Lung microvascular endothelial cell (primary cell): Measurements from ENCODE around the gene TGM1. TPM values are rescaled to one million over a fixed set of nuclear protein-coding genes. Genes with fewer than 3 reads are reported as not detected.
A peak's percentile ranks its signal among the peaks of the same experiment; 100 is the strongest.

ENCODE experiments used
- DNase-seq, 2 donors: peaks; one replicate each; pipeline versions ENCODE4 v3.0.0 to v3.0.0-alpha.2; 2010; ENCODE audit warnings: low read depth in 2 of 2
- total RNA-seq: library from RNA; depleted of rRNA; stranded (reverse); fragments of >200 nt; gene quantifications from 2 replicates; pipeline ENCODE4 v1.2.1, GENCODE V29; 2014

Gene TGM1
- under 0.01 and 0.20 TPM in 2 replicates for total RNA-seq

DNA sequence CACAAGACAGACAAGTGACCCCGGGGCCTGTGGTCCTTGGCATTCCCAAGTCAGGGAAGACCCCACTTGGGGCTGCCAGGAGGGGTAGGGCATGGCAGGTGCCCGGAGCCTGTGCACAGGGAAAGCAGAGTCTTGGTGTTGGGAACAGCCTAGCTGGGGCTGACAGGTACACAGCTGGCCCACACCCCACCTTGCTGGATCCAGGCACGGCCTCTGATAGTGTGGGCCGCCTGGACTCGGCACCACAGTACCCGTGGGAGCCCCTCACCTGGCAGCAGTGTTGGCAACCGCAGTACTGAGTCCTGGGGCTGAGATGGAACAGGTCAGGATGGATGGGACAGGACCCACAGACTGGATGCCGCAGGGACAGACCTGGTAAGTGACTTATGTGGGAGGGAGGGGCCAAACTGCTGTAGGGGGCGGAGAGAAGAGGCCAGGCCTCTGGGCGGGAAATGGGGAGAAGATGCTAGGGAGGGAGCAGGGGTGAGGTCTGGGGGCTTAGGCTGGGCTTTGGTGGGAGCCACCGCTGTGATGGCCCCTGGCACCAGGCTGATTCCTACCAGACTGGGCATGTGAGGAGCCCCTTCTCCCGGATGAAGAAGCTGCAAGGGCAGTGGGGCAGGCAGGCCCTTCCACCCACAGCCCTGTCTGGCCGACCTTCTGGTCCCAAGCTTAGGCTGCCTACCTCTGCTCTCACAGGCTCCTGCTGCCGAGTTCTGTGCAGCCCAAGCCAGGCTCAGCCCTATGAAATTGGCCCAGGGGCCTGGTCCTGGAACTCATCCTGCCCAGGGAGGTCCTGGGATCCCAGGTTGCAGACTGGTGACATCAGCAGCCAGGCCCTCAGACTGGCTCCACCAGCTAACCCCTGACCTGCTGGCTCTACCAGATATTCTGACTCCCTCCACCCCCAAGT lies at the start of gene TGM1:
Gene TGM1 (minus strand): TSS at position 357 of the 913 bp plus-strand sequence. CDS start 825 bp downstream, outside the sequence.
- no peak for DNase-seq

DNA sequence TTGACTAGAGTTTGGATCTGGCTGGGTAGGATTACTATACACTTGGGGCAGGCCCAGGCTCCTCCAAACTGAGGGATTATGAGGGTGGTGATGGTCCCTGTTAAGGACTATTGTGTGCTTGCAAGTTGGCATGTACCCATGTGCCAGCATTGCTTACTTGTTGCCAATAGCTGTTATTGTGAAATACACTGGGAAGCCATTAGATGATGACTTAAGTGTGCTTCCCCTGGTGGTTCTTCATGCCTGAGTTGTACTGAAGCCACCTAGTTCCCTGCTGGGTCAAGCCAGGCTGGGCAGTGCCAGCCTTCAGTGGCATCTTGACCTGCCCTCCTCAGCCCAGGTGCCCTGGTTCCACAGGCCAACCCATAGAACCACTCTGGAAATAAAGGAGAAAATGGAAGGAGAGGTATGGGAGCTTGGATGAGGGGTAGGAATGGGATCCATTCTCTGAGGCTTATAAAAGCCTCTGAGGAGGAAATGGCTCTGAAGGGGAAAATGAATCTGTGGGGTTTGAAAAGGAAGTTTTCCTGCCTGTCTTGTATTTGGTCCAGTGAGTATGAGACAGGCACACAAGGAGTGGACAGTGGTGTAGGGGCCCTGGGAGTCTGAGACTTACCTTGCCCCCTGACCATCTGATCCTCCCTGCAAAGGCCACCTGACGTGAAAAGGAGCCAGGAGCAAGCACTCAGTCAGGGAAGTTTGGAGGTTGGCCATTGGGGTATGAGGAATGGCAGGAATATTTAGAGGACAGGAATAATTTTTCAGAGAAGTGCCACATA lies 49.0 kb upstream of the TGM1 start:
- DNase-seq: no peak

DNA sequence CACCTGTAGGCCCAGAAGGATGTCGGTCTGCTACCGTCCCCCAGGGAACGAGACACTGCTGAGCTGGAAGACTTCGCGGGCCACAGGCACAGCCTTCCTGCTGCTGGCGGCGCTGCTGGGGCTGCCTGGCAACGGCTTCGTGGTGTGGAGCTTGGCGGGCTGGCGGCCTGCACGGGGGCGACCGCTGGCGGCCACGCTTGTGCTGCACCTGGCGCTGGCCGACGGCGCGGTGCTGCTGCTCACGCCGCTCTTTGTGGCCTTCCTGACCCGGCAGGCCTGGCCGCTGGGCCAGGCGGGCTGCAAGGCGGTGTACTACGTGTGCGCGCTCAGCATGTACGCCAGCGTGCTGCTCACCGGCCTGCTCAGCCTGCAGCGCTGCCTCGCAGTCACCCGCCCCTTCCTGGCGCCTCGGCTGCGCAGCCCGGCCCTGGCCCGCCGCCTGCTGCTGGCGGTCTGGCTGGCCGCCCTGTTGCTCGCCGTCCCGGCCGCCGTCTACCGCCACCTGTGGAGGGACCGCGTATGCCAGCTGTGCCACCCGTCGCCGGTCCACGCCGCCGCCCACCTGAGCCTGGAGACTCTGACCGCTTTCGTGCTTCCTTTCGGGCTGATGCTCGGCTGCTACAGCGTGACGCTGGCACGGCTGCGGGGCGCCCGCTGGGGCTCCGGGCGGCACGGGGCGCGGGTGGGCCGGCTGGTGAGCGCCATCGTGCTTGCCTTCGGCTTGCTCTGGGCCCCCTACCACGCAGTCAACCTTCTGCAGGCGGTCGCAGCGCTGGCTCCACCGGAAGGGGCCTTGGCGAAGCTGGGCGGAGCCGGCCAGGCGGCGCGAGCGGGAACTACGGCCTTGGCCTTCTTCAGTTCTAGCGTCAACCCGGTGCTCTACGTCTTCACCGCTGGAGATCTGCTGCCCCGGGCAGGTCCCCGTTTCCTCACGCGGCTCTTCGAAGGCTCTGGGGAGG lies 47.9 kb upstream of the TGM1 start, which contains the start of gene LTB4R:
Gene LTB4R (plus strand): TSS at position 857 of the 959 bp plus-strand sequence. CDS start 4,150 bp downstream, outside the sequence.
- peak; percentile 87 to 95 for DNase-seq

DNA sequence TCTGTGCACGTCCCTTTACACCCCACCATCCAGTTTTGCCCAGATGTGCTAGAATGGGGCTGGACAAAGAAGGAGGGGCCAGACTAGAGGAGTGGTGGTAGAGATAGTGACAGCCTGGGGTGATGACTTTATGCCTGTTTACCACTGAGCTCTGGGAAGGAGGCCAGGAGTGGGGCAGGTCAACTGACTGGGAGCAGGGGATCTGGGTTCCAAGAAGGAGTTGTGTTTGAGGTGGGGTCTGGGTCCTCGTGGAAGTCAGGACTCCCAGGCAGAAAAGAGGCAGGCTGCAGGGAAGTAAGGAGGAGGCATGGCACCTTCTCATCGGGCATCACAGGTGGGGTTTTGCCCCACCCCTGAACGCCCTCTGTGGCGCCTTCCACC lies 47.3 kb upstream of the TGM1 start:
- no peak for DNase-seq

DNA sequence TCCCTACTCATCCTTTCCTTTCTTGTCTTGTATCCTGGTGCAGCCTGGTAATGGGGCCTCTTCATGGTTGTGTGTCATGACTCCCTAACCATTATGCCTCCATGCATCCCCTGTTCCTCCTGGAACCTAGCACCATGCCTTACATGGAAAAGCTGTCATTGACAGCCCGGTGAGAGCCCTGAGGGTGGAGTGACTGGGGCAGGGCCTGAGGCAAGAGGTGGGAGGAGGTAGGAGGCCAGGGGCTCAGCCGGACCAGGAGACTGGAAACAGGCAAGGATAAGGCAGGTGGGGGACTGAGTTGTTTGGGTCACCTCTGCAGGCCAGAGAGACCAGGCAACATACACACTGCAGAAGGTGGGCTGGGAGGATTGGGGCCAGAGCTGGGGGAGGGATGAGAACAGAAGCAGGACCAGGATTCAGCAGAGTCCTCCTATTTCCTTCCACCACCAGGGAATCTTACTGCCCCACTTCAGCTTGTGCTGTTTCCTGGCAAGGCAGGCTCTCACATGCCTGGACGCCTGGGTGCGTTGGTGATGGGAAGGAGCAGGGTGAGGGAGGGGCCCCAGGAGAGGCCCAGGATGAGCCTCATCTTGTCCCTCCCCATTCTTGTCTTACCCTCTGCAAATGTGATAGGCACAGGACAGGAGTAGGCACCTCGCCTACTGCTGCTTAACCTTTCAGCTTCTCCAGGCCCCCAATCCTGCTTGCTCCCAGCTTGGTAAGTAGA lies 46.7 kb upstream of the TGM1 start, which contains the start of gene LTB4R2:
Gene LTB4R2 (plus strand): TSS at position 603 of the 727 bp plus-strand sequence. CDS start 525 bp downstream, outside the sequence.
- DNase-seq: no peak

DNA sequence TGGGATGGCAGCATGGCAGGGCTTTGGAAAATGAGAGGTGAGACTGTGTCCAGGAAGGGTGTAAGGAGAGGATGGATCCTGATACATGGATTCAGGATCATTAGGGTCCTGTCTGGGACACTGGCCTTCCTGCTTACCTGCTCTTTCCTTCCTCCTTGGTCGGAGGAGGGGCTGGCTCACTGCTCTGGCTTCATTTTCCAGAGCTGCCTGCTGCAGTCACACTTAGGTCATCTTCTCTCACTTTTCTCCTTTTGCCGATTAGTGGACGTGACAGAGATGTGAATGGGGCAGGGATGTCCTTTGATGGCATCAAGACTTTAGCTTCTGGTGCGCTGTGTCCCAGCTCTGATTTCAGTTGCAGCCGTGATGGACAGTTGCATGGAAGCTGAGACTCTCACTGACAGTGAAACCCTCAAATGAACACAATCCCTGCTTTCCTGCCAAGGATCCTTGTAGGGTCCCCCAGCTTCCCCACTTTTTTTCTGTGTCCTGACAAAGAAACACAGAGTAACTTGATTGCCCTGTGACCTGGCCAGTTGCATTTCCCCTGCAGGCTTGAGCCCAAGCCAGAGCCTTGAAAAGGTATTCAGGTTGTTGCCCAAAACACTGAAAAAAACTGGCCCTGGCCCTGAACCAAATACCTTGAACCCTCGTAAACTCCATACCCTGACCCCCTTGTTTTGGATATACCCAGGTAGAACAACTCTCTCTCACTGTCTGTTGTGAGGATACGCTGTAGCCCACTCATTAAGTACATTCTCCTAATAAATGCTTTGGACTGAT lies 45.6 kb upstream of the TGM1 start:
- no peak for DNase-seq

DNA sequence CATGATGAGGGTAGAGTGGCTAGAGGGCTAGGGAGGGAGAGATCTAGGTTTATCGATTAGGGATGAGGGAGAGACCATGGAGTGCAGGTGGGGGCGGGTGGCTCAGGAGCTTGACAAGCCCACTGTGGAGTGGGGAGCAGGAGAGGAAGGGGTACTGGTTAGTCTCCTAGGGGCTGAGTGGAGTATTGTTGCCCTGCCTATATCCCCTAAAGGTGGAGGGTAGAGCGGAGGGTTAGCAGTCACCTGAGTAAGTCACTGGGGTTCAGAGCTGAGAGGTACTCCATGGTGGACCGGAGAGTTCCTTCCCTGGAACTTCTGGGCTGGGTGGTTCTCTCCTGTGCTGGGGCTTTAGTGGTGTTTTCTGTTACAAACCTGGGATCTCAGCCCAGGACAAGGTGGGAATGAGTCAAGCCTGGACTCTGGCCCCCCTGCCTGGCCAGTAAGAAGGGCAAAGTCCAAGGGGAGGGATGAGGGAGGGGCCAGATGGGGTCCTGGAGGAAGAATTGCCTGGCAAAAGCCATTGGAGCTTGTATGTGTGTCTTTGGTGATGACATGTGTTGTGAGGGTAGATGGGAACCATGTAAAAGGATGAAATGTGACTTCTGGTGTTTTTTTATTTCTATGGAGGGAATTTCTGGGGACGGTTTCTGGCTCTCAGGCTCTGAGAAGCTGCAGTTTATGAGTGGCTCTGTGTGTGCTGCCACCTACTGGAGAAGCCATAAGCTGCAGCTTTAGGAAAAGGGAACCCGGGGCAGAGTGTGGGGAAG lies 44.8 kb upstream of the TGM1 start, which contains the start of gene CIDEB:
Gene CIDEB (minus strand): TSS at position 403 of the 767 bp plus-strand sequence. CDS start 119 bp downstream, at position 284.
- peak; percentile 62 to 63 for DNase-seq

DNA sequence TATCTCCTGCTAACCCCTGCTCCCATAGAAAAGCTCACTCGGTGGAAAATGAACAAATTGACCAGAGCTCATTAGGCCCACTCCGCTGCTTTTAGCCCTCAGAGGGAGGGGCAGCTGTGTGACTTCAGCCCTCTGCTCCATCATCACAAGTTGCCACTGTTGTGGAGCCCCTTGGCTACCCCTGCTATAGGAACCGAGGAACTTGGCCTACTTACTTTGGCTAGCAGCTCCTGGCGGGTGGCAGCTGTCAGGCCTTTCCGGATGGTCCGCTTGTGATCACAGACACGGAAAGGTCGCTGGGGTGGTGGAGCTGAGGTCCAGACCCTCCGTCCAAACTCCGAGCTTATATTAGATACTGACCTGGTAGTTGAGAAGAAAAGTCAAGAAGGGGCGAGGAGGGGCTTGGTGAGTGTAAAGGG lies 44.2 kb upstream of the TGM1 start:
- no peak for DNase-seq

DNA sequence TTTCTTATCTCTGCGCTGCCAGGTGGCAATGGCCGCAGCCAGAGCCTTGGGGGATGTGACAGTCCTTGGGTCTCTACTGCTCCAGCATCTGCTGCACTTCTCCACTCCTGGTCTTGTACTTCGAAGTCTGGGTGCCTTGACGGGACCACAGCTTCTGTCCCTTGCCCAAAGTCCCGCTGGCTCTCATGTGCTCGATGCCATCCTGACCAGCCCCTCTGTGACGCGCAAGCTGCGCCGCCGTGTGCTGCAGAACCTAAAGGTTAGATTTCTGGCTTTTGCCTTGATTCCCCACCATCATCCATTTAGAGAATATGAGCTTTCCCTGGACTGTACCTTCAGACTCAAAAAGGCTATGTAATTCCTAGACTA lies 41.0 kb upstream of the TGM1 start:
- no peak for DNase-seq

DNA sequence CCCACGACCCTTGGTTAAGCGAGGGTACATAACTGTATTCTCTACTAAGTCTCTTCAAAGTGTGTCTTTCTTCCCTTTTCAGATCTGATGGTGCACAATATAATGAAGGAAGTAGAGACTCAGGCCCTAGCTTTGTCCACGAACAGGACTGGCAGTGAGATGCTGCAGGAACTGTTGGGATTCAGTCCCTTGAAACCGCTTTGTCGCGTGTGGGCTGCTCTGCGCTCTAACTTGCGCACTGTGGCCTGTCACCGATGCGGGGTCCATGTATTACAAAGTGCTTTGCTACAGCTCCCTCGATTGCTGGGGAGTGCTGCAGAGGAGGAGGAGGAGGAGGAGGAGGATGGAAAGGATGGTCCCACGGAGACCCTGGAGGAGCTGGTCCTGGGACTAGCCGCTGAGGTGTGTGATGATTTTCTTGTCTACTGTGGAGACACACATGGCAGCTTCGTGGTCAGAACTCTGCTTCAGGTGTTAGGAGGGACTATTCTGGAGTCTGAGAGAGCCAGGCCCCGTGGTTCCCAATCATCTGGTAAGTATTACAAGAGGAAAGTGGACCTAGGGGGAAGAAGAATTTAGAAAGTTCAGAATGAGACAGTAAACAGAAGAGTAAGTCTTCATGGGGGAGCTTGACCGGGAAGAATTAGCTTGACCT lies 37.5 kb upstream of the TGM1 start:
- DNase-seq: no peak

DNA sequence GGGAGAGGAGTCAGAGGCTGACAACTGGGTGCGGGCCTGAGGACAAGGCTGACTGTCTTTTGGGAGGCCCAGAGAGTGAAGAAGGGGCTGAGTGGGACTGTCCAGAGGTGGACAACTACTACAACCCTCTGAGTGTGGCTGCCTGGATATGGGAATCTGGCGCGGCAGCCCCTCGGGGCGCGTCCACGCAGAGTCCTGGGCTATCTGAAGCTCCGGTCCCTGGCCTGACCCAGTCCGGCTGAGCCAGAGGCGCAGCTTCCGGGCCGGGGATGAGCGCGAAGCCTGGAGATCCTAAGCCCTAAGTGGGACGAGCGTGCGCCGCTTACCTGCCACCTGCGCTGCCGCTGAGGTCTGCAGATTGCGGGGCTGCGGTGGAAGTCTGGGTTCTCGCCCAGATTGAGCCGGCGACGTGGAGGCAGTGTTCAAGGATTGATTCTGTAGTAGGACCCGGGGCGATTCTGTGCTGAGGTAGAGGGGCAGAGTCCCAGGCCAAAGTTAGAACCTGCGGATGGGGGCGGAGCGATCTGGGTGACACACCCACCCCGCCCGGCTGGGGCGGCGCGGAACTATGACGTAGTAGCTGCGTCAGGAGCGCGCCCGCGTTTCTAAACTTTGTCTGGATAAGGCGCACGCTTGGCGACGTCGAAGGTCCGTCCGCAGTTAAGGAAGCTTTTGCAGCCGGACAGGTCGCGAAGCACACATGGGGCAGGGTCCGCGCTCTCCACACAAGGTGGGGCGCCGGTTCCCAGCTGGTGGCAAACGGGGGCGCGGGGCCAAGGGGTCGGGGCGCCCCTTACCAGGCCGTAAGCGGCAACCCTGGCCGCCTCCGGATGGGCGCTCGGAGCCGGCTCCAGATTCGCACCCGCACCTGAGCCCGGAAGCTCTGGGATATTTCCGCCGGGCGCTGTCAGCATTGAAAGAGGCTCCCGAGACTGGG lies 36.5 kb upstream of the TGM1 start, which contains the start of the genes DHRS1 and NOP9:
Gene DHRS1 (minus strand): TSS at position 526 of the 937 bp plus-strand sequence. CDS start 674 bp downstream, outside the sequence.
Gene NOP9 (plus strand): TSS at position 596 of the 937 bp plus-strand sequence. CDS start 105 bp downstream, at position 701.
- peak; percentile 91 to 93 for DNase-seq

DNA sequence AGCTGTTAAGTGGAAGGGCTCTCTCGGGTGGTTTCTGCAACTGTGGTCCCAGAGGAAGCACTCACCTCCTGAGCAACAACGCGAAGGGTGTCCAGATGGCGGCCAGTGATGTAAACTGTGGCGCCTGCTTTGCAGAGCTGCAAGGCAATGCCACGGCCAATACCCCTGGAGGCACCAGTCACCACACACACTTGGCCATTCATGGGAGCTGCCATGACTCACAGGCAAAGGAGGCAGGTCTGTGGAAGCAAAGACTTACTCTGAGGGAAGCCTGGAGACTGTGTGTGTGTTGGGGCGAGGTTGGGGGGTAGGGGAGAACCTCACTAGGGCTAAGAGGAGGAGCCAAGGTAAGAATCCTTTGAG lies 35.9 kb upstream of the TGM1 start:
- DNase-seq: peak in 1 of 2 donors; percentile 71

DNA sequence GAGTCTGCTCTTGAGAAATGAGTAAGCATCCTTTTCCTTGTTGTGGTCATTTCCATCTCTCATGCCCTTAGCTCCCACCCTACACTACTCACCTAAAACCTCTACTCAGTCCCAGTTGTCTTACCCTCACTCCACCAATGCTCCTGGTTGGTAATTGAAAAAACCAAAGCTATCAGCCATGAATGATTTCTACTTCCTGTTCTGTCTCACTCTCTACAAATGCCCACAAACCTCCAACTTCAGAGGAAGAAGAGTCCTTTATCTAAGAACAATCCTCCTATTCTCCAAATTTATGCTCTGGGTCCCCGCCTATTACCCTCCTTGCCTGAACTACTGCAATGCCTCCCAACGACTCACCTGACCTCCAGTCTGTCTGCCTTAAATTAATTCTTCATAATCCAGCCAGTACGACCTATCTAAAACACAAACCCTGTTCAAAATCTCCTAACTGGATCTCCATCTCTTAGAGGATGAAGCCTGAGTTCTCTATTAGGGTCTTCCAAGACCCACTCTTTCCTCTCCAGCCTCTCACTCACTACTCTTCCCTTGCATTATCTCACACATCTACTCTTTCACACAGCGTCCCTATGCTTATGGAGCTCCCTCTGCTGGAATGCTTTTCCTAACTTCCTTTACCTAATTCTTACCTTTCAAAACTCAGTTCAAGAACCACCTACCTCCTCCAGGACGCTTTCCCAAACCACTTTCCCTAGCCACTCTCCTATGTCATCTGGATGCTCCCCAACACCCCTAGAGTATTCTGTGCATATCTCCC lies 34.4 kb upstream of the TGM1 start:
- peak; percentile 41 to 62 for DNase-seq

DNA sequence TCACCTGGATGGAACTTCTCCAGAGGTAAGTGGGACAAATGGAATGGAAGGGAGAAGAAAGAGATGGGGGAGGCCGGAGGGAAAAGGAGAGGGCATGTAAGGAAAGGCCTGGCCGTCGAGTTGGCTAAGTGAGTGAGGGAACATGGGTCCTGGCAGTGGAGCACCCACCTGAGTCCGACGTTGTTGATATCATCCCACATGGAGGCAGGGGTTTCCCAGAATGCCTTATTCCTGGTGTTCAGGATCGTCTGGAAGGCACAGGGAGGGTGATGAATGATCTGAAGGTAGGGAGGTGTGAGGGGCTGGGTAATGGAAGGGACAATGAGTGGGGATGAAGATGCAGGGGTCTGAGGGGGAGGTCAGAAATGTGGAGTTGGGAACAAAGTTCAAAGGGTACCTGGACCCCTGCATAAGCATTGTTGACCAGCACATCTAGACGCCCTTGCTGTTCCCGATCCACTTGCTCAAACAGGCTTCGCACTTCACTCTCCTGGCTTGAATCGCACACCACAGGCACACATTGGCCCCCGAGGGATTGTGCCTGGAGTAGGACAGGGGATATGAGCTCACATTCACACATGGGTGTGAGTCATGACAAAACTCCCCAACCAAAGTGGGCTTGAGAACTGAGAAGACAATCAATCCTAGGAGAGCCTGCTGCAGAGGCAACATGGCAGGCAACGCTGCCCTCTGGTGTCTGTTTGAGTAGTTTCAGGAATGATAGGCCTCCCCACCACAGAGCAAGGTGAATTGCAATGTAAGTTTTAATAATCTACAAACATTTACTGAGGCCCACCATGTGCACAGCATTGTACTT lies 33.6 kb upstream of the TGM1 start:
- DNase-seq: peak; percentile 89 to 97

DNA sequence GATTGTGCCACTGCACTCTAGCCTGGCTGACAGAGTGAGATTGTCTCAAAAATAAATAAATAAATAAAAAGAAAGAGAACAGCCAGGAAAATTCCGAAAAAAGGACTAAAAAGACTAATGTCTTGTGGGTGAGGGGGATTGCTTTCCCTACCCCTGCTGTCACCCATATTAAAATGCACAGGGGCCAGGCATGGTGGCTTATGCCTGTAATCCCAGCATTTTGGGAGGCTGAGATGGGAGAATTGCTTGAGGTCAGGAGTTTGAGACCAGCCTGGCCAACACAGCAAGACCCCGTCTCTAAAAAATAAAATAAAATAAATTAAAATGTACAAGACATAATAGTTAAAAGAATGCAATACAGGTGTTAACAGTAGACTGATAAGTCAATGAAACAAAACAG lies 30.5 kb upstream of the TGM1 start:
- no peak for DNase-seq
